ENCODE data around the gene ARSB. TPM values are rescaled to one million over a fixed set of nuclear protein-coding genes. Genes with fewer than 3 reads are reported as not detected.
A peak's percentile ranks its signal among the peaks of the same experiment; 100 is the strongest.
"Not testable (repeated sequence)": the region's sequence is repeated elsewhere in the genome, so short reads cannot be mapped to it uniquely, and the experiment has no call there.

ARSB gene
- polyA plus RNA-seq, 4 donors, result 17.6 to 20.6 (median 19.0) TPM

GRCh38 chr5:78997090-78997489, 12.0 kb upstream of the ARSB start:
- no peak for DNase-seq (ENCODE audit: low read depth in 4 of 4, low spot score in 2 of 4)

- DNase-seq (ENCODE audit: low read depth in 4 of 4, low spot score in 2 of 4), result no peak
These were observed 10.5 kb upstream of the ARSB start for GRCh38 chr5:78995521-78996007.

- no peak for DNase-seq (ENCODE audit: low read depth in 4 of 4, low spot score in 2 of 4)
These were observed 8.1 kb upstream of the ARSB start for GRCh38 chr5:78993165-78993564.

- no peak for DNase-seq (ENCODE audit: low read depth in 4 of 4, low spot score in 2 of 4)
These were observed 7.0 kb upstream of the ARSB start for GRCh38 chr5:78992146-78992545.

- DNase-seq (ENCODE audit: low read depth in 4 of 4, low spot score in 2 of 4), result no peak
These were observed 4.0 kb upstream of the ARSB start for GRCh38 chr5:78989080-78989479.

- peak in 1 of 4 donors; percentile 16 for DNase-seq (ENCODE audit: low read depth in 4 of 4, low spot score in 2 of 4)
These were observed 664 bp upstream of the ARSB start for GRCh38 chr5:78985725-78986223.

- DNase-seq (ENCODE audit: low read depth in 4 of 4, low spot score in 2 of 4), result peak in 3 of 4 donors; percentile 62 to 75 (median 72)
These were observed 533 bp downstream of the ARSB start for GRCh38 chr5:78984439-78985115.

GRCh38 chr5:78983601-78984438, 1.3 kb downstream of the ARSB start:
- peak in 2 of 4 donors; percentile 47 to 55 for DNase-seq (ENCODE audit: low read depth in 4 of 4, low spot score in 2 of 4)

- not testable (repeated sequence) for DNase-seq (ENCODE audit: low read depth in 4 of 4, low spot score in 2 of 4)
These were observed 1.9 kb downstream of the ARSB start for GRCh38 chr5:78983194-78983593.

- no peak for DNase-seq (ENCODE audit: low read depth in 4 of 4, low spot score in 2 of 4)
These were observed 5.2 kb downstream of the ARSB start for GRCh38 chr5:78979909-78980308.

- DNase-seq (ENCODE audit: low read depth in 4 of 4, low spot score in 2 of 4), result no peak
These were observed 5.9 kb downstream of the ARSB start for GRCh38 chr5:78979117-78979742.

- DNase-seq (ENCODE audit: low read depth in 4 of 4, low spot score in 2 of 4), result no peak
These were observed 10.1 kb downstream of the ARSB start for GRCh38 chr5:78975035-78975434.

GRCh38 chr5:78974601-78975000, 10.5 kb downstream of the ARSB start:
- DNase-seq (ENCODE audit: low read depth in 4 of 4, low spot score in 2 of 4), result no peak

- DNase-seq (ENCODE audit: low read depth in 4 of 4, low spot score in 2 of 4), result no peak
These were observed 11.1 kb downstream of the ARSB start for GRCh38 chr5:78974011-78974410.

- DNase-seq (ENCODE audit: low read depth in 4 of 4, low spot score in 2 of 4), result peak in 2 of 4 donors; percentile 56 to 61
These were observed 12.3 kb downstream of the ARSB start for GRCh38 chr5:78972654-78973428.

GRCh38 chr5:78971998-78972397, 13.1 kb downstream of the ARSB start:
- DNase-seq (ENCODE audit: low read depth in 4 of 4, low spot score in 2 of 4), result no peak

GRCh38 chr5:78968781-78969180, 16.3 kb downstream of the ARSB start:
- DNase-seq (ENCODE audit: low read depth in 4 of 4, low spot score in 2 of 4), result no peak

GRCh38 chr5:78964889-78965288, 20.2 kb downstream of the ARSB start:
- DNase-seq (ENCODE audit: low read depth in 4 of 4, low spot score in 2 of 4), result peak in 1 of 4 donors; percentile 49

- no peak for DNase-seq (ENCODE audit: low read depth in 4 of 4, low spot score in 2 of 4)
These were observed 23.4 kb downstream of the ARSB start for GRCh38 chr5:78961743-78962142.

- DNase-seq (ENCODE audit: low read depth in 4 of 4, low spot score in 2 of 4), result no peak
These were observed 25.3 kb downstream of the ARSB start for GRCh38 chr5:78959767-78960166.

Data from left renal cortex interstitium (tissue), 4 donors.